Ishikawa (cell line): ENCODE measurements around the gene CYP2U1.
A peak's percentile ranks its signal among the peaks of the same experiment; 100 is the strongest.

ENCODE experiments used
- EP300 ChIP-seq: IDR thresholded peaks from 2 replicates; pipeline ENCODE4 v1.6.1; 2012; ENCODE audit warnings: borderline replicate concordance
- RAD21 ChIP-seq: IDR thresholded peaks from 2 replicates; pipeline ENCODE4 v1.6.1; 2012; ENCODE audit warnings: low read depth
- TAF1 ChIP-seq: IDR thresholded peaks from 2 replicates; pipeline ENCODE4 v1.6.1; 2012; ENCODE audit warnings: low read depth, mild to moderate bottlenecking
- ZBTB7A ChIP-seq: IDR thresholded peaks from 2 replicates; pipeline ENCODE4 v1.6.1; 2012; ENCODE audit warnings: low read depth
- TF ChIP-seq, protein P1 (sequence below): IDR thresholded peaks from 2 replicates; pipeline ENCODE4 v1.6.1; 2012
- TF ChIP-seq, protein P2 (sequence below): IDR thresholded peaks from 2 replicates; pipeline ENCODE4 v1.6.1; 2012

DNA sequence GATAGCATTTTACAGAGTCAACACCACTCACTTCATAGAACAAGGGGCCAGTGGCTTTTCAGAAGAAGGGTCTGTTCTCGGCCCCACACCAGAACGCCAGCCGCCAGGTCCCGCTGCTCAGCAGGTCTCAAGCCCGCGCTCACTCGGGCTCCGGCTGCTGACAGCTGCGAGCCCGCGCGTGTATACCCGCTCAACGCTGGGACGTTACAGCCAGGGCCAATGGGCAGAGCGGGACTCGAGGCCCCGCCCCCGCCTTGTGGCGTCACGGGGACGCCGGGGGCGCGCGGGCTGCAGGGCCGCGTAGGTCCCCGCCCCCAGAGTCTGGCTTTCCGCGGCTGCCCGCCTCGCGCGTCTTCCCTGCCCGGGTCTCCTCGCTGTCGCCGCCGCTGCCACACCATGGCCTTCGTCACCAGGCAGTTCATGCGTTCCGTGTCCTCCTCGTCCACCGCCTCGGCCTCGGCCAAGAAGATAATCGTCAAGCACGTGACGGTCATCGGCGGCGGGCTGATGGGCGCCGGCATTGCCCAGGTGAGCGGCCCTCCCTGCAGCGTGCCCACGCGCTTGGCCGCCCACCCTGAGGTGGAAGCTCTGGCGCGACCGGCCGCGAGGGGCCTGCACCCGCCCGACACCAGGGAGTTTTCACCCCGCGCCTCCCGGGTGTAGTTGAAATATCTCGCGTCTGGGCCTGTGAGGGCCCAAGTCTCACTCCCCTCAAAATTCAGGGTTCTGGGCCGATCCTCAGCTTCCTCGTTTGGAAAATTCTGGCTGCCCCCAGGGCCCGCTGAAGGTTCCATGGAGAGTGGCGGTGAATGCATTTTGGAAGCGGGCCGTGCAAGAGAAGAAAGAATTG lies 58.4 kb downstream of the CYP2U1 start, which contains the start of gene HADH:
- no peak for TF ChIP-seq RAD21
- TF ChIP-seq, protein P1, sequence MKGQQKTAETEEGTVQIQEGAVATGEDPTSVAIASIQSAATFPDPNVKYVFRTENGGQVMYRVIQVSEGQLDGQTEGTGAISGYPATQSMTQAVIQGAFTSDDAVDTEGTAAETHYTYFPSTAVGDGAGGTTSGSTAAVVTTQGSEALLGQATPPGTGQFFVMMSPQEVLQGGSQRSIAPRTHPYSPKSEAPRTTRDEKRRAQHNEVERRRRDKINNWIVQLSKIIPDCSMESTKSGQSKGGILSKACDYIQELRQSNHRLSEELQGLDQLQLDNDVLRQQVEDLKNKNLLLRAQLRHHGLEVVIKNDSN = peak; percentile 61
- peak; percentile 75 for TF ChIP-seq TAF1
- no peak; the same call in 1 of the 2 replicates for TF ChIP-seq EP300
- TF ChIP-seq, protein P2, sequence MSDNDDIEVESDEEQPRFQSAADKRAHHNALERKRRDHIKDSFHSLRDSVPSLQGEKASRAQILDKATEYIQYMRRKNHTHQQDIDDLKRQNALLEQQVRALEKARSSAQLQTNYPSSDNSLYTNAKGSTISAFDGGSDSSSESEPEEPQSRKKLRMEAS = peak; percentile 96
- no peak for TF ChIP-seq ZBTB7A
